Caco-2 (cell line): ENCODE measurements around the gene VAV2. TPM values are rescaled to one million over a fixed set of nuclear protein-coding genes. Genes with fewer than 3 reads are reported as not detected.

Experiments
- BruUV-seq: library from RNA; stranded (reverse); fragments of 400-500 nt; replicated peaks from 2 replicates; lab custom pipeline; 2021; lab: Mats Ljungman, UMichigan
- CTCF ChIA-PET: fragments of 300-600 bp; sonication (Branson Sonifier 250); formaldehyde crosslinking; loops from one replicate; lab custom pipeline; 2022; ENCODE audit warnings: antibody characterized with exemption; lab: Charles Lee
- POLR2A ChIA-PET: fragments of 300-600 bp; sonication (Branson Sonifier 250); formaldehyde crosslinking; loops from one replicate; lab custom pipeline; 2022; ENCODE audit warnings: antibody characterized with exemption; lab: Charles Lee
- DNase-seq, 2 experiments: peaks; one replicate each; pipeline versions ENCODE4 v3.0.0 to v3.0.0-alpha.2; 2020 to 2022
- H3K27me3 ChIP-seq: replicated peaks from 2 replicates; pipeline ENCODE4 v1.6.0; 2011; ENCODE audit warnings: low read length; ENCODE audit not compliant: control insufficient read depth, insufficient read depth
- H3K36me3 ChIP-seq: 2 replicates; pipeline ENCODE4 v1.5.1; 2011; ENCODE audit warnings: low read length; ENCODE audit not compliant: control insufficient read depth, insufficient read depth
- H3K4me1 ChIP-seq: fragments of 250-450 bp; sonication (Bioruptor Pico); 2 replicates; pipeline ENCODE4 v1.5.1; 2020; ENCODE audit warnings: mild to moderate bottlenecking
- H3K4me3 ChIP-seq: 2 replicates; pipeline ENCODE4 v1.5.1; 2011; ENCODE audit warnings: low read depth, mild to moderate bottlenecking, control low read depth, low read length
- H3K9me3 ChIP-seq: fragments of 250-450 bp; sonication (Bioruptor Pico); 2 replicates; pipeline ENCODE4 v1.5.1; 2020; ENCODE audit warnings: mild to moderate bottlenecking, moderate library complexity
- H3K27ac Mint-ChIP-seq: one replicate; pipeline ENCODE4 v1.8.0; 2022; ENCODE audit warnings: mixed read lengths; ENCODE audit not compliant: unreplicated experiment
- H3K27me3 Mint-ChIP-seq: one replicate; pipeline ENCODE4 v1.8.0; 2022; ENCODE audit warnings: mixed read lengths; ENCODE audit not compliant: insufficient read depth, unreplicated experiment
- H3K36me3 Mint-ChIP-seq: one replicate; pipeline ENCODE4 v1.8.0; 2022; ENCODE audit warnings: mild to moderate bottlenecking, mixed read lengths; ENCODE audit not compliant: insufficient read depth, unreplicated experiment
- H3K4me1 Mint-ChIP-seq: one replicate; pipeline ENCODE4 v1.8.0; 2022; ENCODE audit warnings: low read depth, mixed read lengths; ENCODE audit not compliant: unreplicated experiment
- H3K4me3 Mint-ChIP-seq: one replicate; pipeline ENCODE4 v1.8.0; 2022; ENCODE audit warnings: mild to moderate bottlenecking, moderate library complexity, mixed read lengths; ENCODE audit not compliant: unreplicated experiment
- H3K9me3 Mint-ChIP-seq: one replicate; pipeline ENCODE4 v1.8.0; 2022; ENCODE audit warnings: mixed read lengths; ENCODE audit not compliant: unreplicated experiment
- CTCF ChIP-seq, 2 experiments: fragments of 200-600 bp in 1 of 2; IDR thresholded peaks; 1 replicate in 1 of 2; 2 replicates in 1 of 2; pipeline versions ENCODE4 v1.5.1 to v1.8.0; 2011 to 2022; ENCODE audit warnings: antibody characterized with exemption in 1 of 2, control low read depth in 1 of 2, inconsistent platforms in 1 of 2, low read depth in 1 of 2, low read length in 1 of 2, mild to moderate bottlenecking in 1 of 2, moderate library complexity in 1 of 2; ENCODE audit not compliant: insufficient read depth in 1 of 2, severe bottlenecking in 1 of 2, unreplicated experiment in 1 of 2
- intact Hi-C: fragments of 100-400 bp; cut with micrococcal nuclease; formaldehyde crosslinking; loops from one replicate; pipeline ENCODE4 v1.10.0; 2022; ENCODE audit not compliant: unreplicated experiment
- total RNA-seq: library from RNA; stranded (reverse); gene quantifications from 2 replicates; pipeline ENCODE4 v1.2.3, GENCODE V29; 2022

Gene VAV2
- total RNA-seq, 1 experiment from 2014 or later: 55.3 TPM

GRCh38 chr9:133858771-133859170 is 133.4 kb downstream of the VAV2 start:
- no peak overlapping the region for H3K4me3 Mint-ChIP-seq
- H3K36me3 Mint-ChIP-seq: peaks cover 62% of the 10 kb centered on the region
- no peaks in the 10 kb centered on the region for H3K9me3 Mint-ChIP-seq
- DNase-seq: no peak
- Histone ChIP-seq H3K36me3 (peaks cover 2% of the 10 kb centered on the region), H3K27me3 (no peaks in the 10 kb centered on the region), H3K4me3 (no peak overlapping the region), H3K9me3 (no peaks in the 10 kb centered on the region), H3K4me1 (peaks cover 28% of the 10 kb centered on the region)
- BruUV-seq: no TSS peak
- ChIA-PET CTCF (no interaction called here), POLR2A (no interaction called here)
- H3K27me3 Mint-ChIP-seq: no peaks in the 10 kb centered on the region
- no peak for TF ChIP-seq CTCF (IDR thresholded peaks at IDR 0.05; ENCODE audit: insufficient read depth in 1 of 2, low read depth in 1 of 2, low read length in 1 of 2, severe bottlenecking in 1 of 2, unreplicated experiment in 1 of 2)
- no peak overlapping the region for H3K27ac Mint-ChIP-seq
- intact Hi-C loops: no loop called here
- H3K4me1 Mint-ChIP-seq: peaks cover 16% of the 10 kb centered on the region

GRCh38 chr9:133857639-133858038 is 134.5 kb downstream of the VAV2 start:
- intact Hi-C loops: loop anchor here (2.0 kb wide), 1 partner anchor 133 kb away; no protein-coding TSS in a partner anchor
- ChIA-PET POLR2A (no interaction called here), CTCF (no interaction called here)
- Histone ChIP-seq H3K4me1 (peaks cover 28% of the 10 kb centered on the region), H3K4me3 (no peak overlapping the region), H3K36me3 (peaks cover 2% of the 10 kb centered on the region), H3K27me3 (no peaks in the 10 kb centered on the region), H3K9me3 (no peaks in the 10 kb centered on the region)
- H3K27me3 Mint-ChIP-seq: no peaks in the 10 kb centered on the region
- no peaks in the 10 kb centered on the region for H3K9me3 Mint-ChIP-seq
- peaks cover 16% of the 10 kb centered on the region for H3K4me1 Mint-ChIP-seq
- no peak for TF ChIP-seq CTCF (IDR thresholded peaks at IDR 0.05; ENCODE audit: insufficient read depth in 1 of 2, low read depth in 1 of 2, low read length in 1 of 2, severe bottlenecking in 1 of 2, unreplicated experiment in 1 of 2)
- no TSS peak for BruUV-seq
- no peak for DNase-seq
- no peak overlapping the region for H3K4me3 Mint-ChIP-seq
- peaks cover 60% of the 10 kb centered on the region for H3K36me3 Mint-ChIP-seq
- H3K27ac Mint-ChIP-seq: no peak overlapping the region

- peaks cover 56% of the 10 kb centered on the region for H3K36me3 Mint-ChIP-seq
- BruUV-seq: no TSS peak
These were observed 135.3 kb downstream of the VAV2 start for GRCh38 chr9:133856798-133857197.

More at GRCh38 chr9:133856798-133857197, 135.3 kb downstream of the VAV2 start:
- TF ChIP-seq CTCF (IDR thresholded peaks at IDR 0.05; ENCODE audit: insufficient read depth in 1 of 2, low read depth in 1 of 2, low read length in 1 of 2, severe bottlenecking in 1 of 2, unreplicated experiment in 1 of 2): no peak
- Mint-ChIP-seq H3K4me3 (no peak overlapping the region), H3K9me3 (no peaks in the 10 kb centered on the region), H3K27ac (peak overlapping the region; percentile 71), H3K27me3 (no peaks in the 10 kb centered on the region), H3K4me1 (peaks cover 16% of the 10 kb centered on the region)
- intact Hi-C loops: loop anchor here (2.0 kb wide), 1 partner anchor 134 kb away; no protein-coding TSS in a partner anchor
- Histone ChIP-seq H3K36me3 (peaks cover 2% of the 10 kb centered on the region), H3K4me3 (no peak overlapping the region), H3K4me1 (peaks cover 28% of the 10 kb centered on the region), H3K9me3 (no peaks in the 10 kb centered on the region), H3K27me3 (no peaks in the 10 kb centered on the region)
- POLR2A ChIA-PET: no interaction called here
- no peak for DNase-seq
- CTCF ChIA-PET: no interaction called here
